DMS153 treated with DMSO at 0.1 percent for 48 hours (cell line): ENCODE results near the gene LDLRAD4.

Experiments
- DNase-seq: peaks from one replicate; lab custom pipeline; 2025; ENCODE audit not compliant: unreplicated experiment; lab: John Stamatoyannopoulos, UW

Gene LDLRAD4

DNA sequence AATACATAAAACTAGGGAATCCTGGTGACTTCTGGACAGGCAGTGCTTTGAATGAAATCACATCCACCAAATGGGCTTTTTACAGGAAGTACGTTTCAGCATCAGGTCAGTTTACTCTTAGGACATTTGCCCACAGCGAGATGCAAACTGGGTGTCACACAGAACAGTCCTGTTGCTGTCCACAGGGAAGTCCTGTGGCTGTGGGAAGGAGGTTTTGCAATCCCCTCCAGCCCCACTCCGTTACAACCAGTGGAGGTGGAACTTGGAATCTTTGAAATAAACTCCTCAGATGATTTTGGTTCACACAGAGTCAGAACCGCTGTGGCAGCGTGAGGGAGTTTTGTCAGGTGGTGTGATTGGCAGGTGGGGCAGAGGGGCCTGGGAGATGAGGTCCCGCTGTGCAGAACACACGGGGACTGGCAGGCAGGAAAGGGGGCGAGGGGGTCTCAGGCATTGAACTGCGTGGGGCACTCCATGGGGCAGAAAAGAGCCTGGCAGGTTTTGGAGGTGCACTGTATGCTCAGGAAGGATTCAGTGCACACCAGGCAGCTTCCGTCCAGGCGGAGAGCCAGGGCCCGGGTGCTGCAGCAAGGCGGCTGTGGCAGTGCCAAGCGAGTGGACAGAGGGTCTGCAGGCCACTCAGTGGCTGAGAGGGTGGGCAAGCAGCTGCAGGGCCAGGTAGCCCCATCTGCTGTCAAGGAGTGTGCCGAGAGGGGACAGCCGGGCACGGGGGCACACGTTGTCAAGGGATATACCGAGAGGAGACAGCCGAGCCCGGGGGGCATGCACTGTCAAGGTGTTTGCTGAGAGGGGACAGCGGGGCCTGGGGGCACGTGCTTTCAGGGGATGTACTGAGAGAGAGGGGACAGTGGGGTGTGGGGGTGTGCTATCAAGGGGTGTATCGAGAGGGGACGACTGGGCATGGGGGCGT is 148.7 kb downstream of the LDLRAD4 start:
- no peak for DNase-seq

DNA sequence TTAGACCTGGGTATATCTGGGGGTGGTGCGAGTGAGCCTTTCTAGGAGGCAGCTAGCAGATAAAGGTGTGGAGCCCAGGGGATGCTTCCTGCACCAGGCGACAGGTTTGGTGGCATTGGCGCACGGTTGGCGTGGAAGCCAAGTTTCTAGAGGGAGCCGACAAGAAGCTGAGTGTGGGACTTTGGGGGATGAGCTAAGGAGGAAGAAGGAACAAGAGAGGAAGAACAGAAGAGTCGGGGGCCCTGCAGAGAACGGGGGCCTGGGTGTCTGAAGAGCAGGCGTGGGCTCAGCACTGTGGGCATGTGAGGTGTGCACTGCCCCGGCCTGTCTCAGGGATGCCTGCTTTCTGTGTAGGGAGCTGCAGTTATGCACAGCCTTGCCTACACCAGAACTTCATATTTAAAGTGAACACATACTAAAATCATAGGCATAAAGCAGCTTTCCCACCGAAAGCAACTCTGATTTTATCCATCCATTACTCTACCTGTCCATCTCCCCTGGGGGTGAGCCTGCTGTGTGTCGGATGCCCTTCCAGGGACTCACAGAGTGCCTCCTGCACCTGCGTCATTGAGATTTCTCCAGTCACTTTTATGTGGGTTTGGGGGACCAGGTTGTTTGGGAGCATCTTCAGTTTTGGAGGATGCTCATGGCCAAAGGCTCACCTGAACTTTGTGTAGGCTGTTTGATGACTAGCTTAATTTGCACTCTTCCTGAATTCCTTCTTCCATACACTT is 149.7 kb downstream of the LDLRAD4 start:
- no peak for DNase-seq

DNA sequence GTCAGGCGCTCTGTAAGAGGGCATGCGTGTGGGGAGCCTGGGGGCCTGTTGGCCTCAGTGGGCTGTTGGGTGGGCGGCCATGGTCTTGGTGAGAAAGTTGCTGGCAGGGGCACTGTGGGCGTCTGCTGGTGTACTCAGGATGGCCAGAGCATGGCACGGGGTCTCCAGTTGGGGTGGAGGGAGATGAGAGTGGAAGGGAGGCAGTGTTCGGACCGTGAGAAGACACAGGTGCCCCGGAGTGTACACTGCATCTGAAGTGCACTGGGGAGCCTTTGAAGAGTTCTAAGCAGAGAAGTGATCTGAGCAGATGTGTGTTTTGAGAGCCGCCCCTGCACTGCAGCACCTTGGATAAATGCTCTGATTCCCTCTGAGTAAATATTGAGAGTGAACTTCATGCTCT is 150.8 kb downstream of the LDLRAD4 start:
- DNase-seq, result no peak

DNA sequence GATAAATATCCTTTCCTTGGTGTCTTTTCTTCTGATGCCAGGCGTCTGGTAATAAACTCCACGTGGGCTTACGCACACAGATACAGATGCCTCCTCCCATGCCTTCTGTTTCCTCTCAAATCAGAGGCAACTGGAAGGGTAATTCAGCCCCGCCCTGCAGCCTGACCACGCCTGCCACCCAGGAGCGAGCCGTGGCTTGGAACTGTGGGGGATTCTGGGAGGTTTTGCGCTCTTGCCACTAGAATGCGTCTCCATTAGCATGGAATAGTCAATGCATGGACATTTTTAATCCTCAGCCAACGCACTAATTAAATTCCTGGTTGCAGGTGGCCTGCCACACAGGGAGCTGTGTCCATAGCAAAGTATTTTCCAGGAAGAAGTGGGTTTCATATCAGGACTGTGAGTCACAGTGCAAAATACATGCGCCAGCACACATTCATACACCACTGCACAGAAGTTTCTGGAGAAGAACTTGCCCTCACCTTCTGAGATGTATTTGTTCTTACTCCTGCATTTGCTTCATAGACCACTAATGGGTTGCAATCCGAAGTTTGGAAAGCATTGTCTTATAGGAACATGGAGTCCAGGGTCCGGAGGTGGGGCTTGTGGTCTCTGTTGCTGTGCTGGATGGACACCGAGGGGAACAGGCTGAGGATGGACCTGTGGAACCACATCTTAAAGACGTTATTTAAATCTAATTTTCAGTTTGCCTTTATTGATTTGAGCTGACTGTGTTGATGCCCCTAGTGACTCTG is 151.4 kb downstream of the LDLRAD4 start:
- DNase-seq, result no peak

DNA sequence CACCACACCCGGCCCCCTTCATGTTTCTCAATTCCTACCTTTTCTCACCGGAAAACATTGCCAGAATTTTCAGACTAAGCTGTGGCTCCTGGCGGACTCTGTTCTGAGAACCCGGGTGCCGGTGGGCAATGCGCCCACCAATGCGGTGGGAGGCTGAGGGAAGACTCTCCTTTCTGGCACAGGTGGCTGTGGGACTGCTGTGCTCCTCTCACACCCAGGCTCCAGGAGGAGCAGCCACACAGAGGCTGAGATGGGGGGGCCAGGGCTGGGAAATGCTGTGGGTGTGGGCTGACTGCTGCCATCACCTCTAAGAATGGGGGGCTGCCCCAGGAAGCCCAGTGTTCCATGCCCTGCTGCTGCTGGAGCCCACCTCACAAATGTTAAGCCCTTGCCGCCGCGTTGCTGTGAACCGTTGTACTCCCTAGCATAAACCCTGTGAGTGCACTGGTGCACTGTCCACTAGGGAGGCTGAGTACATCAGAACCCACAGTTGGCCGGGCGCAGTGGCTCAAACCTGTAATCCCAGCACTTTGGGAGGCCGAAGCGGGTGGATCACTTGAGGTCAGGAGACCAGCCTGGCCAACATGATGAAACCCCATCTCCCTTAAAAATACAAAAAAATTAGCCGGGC is 152.6 kb downstream of the LDLRAD4 start:
- no peak for DNase-seq

DNA sequence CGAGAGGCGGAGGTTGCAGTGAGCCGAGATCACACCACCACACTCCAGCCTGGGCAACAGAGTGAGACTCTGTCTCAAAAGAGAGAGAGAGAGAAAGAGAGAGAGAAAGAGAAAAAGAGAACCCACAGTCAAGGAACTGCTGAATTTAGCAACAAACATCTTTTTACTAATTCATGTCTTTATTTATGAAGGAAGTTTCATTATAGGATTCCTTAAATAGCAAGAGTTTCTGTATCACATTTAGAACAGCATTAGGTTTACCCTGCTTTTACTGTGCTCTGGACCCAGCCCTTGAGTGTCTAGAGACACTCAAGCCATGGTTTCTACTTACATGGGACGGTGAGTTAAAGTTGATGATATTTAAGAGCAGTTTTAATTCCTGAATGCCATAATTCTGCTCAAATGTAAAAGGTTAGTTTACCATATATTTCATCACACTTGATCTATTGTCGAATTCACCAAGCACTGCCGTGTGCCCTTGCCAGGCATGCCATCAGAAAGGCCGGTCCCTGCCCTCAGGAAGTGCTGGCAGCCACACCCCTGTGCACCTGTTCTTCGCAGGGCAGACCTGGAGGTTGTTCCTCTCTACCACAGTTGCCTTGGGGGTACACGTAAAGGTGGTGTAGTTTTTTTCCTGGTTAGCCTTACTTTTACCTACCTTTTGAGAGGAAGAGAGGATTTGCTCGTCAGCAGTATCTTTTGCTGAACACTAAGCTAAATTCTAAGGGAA is 153.3 kb downstream of the LDLRAD4 start:
- no peak for DNase-seq

DNA sequence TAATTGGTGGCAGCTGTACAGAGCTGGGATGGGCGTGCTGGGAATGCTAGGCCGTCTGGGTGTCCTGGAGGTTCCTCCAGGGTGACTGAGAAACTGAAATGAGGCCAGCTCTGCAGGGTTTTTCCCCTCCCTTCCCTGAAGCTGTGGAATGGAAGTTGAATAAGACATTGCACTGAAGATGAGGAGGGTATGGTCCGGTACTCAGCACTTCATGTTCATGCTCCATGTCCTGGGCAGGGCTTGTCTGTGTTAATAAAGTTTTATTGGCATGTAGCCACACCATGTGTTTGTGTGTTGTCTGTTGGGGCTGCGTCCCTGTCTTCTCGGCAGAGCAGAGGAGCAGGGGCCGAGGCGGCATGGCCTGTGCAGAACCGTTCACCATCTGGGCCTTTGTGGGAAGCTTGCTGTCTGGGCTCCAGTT is 154.0 kb downstream of the LDLRAD4 start:
- DNase-seq, result no peak

DNA sequence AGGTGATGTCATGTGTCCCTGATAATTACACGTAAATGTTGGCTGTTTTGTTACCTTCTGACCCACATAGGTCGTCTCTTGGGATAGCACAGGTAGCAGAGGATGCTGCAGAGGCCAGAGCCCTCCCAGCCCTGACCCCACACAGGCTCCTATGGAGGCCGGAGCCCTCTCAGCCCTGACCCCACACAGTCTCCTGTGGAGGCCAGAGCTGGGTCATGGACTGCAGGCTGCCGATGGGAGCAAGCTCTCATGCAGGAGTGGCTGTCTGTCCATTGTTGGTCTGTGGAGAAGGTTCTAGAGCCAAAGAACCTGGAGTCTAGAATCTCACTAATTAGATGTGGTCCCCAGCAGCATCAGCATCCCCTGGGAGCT is 155.5 kb downstream of the LDLRAD4 start:
- DNase-seq, result no peak

DNA sequence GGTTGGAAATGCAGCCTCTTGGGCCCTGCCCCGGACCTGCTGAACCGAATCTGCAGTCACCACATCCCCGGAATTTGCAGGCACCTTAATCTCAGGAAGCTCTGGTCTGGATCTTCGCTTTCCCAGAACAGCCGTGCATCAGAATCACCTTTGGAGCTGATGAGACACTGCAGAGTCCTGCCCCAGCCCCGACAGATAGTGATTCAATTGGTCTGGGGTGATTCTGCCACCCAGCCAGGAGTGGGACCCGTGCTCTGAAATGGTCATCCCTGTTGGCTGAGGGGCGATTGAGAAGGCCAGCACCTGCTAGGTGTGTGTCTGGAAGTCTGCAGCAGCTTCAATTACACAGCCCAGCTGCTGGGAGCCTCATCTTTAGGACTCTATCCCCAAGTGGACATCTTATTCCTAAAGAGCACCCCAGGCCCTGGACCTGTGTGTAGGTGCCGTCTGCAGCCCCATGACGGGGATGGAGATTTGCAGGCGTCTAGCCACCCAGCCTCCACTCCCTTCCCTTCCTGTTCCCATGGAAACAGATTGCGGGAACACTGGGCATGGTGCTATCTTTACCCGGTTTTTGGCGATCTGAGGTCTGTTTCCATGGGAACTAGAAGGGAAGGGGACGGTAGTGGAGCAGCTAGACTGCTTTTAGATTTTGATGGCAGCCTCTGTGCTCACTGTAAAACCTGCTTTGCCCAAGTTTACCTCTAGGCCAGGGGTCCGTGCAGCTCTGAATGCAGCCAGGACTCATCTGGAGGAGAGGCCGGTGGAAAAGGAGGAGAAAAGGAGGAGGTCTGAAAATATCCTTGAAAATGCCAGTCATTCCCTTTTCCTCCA is 156.1 kb downstream of the LDLRAD4 start:
- DNase-seq, result no peak

DNA sequence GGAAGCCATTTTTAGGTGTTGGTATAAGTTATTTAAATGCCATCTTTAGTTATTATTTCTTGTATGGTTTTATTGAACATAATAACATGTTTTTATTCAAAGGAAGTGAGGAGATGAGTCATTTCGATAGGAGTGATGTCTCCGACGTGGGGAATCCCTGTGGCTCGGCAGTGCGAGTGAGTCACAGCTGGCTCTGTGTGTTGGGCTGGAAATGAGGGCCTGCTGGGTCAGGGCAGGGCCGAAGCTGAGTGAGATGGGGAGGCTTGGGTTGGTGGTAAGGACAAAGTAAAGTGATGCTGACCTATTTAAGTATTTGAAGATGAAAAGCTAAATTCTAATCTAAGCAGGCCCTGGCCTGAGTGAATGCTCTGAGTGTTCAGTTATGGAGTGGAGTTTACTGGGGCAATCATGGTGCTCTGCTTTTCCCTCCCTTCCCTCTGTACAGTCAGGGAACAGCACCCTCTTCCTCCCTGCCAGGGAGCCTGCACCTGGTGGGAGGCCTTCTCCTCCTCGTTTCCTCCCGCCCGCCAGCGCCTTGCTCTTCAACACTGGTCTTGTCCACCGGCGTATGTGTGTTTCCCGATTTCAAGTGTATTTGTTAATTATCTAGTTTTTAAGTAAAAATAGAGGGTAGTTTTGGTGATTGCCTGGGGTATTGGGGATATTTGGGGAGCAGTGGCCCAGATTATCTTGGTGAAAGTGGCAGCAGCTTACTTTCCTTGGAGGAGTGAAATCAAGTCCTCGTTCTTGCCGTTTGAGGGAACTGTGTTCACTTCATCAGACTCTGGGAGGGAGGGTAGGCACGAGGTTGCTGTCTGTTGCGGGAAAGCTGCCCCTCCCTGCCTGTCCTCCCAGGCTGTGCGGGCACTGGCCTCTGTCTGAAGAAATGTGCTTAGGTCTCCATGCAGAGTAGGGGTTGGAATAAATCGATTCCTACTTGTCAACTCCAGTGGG is 157.0 kb downstream of the LDLRAD4 start:
- DNase-seq, result no peak

DNA sequence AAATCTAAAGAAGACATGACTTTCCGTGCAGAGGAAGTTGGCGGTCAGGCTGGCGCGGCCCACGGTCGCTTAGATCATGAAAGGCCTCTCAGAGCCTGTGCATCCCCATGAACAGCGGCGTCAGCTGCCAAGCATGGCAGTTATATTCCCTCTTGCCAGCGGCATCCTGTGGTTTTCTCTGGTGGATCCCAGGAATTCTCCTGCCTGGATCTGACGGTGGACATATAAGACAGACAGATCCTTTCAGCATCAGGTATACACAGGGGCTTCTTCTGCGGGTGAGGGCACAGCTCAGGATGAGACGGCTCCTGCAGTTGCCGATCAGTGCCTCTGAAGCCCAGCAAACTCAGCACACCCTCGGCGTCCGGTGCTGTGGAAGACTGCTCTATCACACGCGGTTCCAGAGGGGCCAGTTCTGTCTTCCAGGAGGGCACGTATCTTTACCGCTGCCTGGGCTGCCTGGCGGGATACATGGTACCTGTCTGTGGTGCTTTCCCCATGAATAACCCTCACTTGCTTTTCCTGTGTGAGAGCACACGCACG is 157.8 kb downstream of the LDLRAD4 start:
- DNase-seq, result no peak

DNA sequence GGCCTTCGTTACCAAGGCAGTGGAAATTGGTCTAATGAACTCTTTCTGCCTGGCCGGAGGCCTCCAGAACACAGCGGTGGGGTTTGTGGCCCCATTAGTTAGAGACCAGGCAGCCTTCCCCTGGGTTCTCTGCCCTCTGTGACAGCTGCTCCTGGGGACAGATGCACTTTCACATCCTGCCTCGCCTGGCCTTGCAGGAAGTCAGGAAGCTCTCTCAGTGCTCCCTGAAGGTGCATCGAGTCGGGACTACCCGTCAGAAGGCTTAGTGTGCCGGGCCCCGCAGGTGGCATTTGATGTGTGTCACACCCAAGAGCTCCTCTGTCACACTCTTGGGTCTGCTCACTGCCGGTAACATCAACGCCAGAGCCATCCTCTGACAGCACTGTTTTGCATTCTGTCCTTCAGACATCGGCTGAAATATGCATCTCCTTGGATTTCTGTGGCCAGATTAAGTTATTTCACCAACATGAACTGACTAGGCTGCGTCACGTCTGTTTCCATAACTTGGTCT is 158.3 kb downstream of the LDLRAD4 start:
- DNase-seq, result no peak

DNA sequence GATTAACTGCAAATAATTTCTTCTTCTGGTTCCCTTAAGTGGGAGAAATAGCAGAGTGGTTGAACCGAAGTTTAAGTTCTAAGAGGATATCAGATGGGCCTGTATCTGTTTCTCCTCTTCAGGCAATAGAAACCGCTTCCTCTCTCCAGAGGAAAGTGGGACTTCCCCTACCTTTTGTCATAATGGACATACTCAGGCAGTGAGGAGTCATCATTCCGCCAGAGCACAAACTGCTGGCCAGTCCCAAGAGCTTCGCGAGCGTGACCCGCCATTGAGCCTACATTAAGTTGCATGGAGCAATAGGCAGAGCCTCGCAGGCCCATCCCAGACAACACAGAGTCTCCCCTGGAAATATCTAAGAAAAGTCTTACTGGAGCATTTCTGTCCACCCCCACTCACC is 158.9 kb downstream of the LDLRAD4 start:
- no peak for DNase-seq

DNA sequence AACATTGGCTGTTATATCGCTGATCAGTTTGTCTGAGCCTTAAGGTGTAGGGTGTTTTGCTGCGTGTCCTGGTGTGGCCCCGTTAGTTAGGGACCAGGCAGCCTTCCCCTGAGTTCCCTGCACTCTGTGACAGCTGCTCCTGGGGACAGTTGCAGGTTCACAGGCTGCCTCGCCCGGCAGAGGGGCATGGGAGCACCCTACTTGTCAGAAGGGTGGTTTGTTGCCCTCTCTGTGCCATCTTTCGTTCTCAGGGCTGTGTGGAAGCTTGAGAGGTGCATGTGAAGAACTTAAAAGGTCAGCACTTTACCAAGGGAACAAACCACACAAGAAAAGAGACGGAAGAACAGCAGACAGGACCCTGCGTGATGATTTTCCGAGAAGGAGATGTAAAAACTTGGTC is 159.6 kb downstream of the LDLRAD4 start:
- no peak for DNase-seq

DNA sequence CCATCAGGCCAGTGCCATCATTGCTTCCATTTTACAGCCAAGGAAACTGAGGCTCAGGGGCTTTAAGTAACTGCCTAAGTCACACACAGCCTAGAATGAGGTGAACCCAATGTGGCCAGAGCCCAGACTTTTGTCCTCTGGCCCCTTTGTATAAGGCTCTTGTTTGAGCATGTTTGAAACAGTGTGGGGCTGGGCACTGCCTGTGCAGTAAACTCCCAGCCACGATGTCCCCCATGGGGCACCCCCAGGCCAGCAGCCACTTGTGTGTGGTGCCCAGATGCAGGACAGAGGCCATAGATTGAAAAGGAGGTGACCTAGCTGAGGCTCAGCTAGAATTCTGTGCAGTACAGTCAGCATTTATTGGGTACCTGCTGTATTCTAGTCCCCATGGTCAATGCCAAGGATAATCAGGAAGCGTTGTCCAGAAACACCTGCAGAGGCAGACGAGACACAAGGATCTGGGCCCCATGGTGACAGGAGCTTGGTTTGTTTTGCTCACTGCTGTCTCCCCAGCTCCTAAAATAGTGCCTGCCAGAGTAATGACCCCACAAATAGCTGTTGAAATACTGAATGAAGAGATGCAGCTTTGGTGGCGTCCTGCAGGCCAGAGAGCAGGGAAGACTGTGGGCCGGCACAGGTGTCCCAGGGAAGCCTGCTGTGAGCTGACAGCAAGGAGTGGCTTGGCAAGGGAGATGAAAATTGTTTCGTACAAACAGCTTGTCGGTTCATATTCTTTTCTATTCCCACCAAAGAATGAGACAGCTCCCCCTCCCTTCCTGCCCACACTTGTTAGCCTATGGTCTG is 160.7 kb downstream of the LDLRAD4 start:
- DNase-seq, result no peak

DNA sequence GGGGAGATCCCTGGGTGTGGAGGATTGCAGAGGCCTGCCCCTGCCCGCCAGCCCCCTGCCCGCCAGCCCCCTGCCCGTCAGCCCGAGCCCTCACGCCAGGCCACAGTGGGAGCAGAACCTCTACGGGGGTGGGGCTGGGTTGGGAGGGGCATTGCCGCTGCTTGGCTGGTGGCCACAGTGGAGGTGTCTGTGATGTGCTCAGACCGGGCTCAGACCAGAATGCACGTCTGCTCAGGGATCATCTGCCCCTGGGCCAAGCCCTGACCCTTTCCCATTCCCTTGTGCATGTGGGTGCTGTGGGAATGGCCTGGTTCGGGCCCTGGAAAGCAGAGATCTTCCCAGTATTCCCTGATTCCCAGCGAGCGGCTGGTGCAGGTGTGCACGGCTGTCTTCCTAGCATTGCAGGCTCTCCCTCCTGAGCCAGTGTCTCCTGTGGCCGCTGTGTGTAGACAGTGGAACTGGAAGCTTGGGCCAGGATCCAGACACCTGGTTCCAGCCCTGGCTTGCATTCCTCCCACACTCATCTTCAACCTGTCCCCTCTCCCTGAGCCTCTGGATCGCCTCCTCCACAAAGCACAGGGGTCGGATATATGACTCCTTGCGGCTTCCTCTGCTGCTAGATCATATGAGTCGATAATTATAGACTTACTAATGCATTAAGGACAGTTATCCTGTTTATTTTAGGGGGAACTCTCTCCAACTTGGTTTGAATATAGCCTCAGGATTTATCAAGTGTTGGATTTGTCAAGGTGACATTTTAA is 161.6 kb downstream of the LDLRAD4 start:
- no peak for DNase-seq
